Astrocyte (in vitro differentiated cells and primary cell): Measurements from ENCODE around the gene METTL26. TPM values are rescaled to one million over a fixed set of nuclear protein-coding genes. Genes with fewer than 3 reads are reported as not detected.

Experiments used
- DNase-seq: peaks from one replicate; pipeline ENCODE4 v3.0.0-alpha.2; 2010; ENCODE audit warnings: low read depth
- FAIRE-seq: peaks from 2 replicates; lab custom pipeline; 2011; peaks lifted over from hg19 to GRCh38; lab: Jason Lieb, UNC
- H2AFZ ChIP-seq: 2 replicates; pipeline ENCODE4 v1.6.0; 2012; ENCODE audit warnings: low read depth, low read length, inconsistent platforms
- H3K27ac ChIP-seq: 2 replicates; pipeline ENCODE4 v1.5.1; 2011; ENCODE audit warnings: low read depth, low read length, inconsistent platforms
- H3K27me3 ChIP-seq: 2 replicates; pipeline ENCODE4 v1.6.0; 2011; ENCODE audit warnings: low read length, inconsistent platforms; ENCODE audit not compliant: insufficient read depth
- H3K36me3 ChIP-seq: 2 replicates; pipeline ENCODE4 v1.5.1; 2011; ENCODE audit warnings: low read length, inconsistent platforms; ENCODE audit not compliant: insufficient read depth
- H3K4me1 ChIP-seq: 2 replicates; pipeline ENCODE4 v1.5.1; 2011; ENCODE audit warnings: low read length, inconsistent platforms; ENCODE audit not compliant: insufficient read depth
- H3K4me2 ChIP-seq: 2 replicates; pipeline ENCODE4 v1.6.0; 2012; ENCODE audit warnings: low read length, inconsistent platforms
- H3K4me3 ChIP-seq: 2 replicates; pipeline ENCODE4 v1.5.1; 2011; ENCODE audit warnings: low read depth, mild to moderate bottlenecking, low read length, inconsistent platforms; ENCODE audit not compliant: insufficient read depth
- H3K79me2 ChIP-seq: 2 replicates; pipeline ENCODE4 v1.6.0; 2012; ENCODE audit warnings: mild to moderate bottlenecking, low read length, inconsistent platforms; ENCODE audit not compliant: insufficient read depth
- H3K9ac ChIP-seq: 2 replicates; pipeline ENCODE4 v1.6.0; 2012; ENCODE audit warnings: mild to moderate bottlenecking, low read length, inconsistent platforms
- H3K9me3 ChIP-seq: 2 replicates; pipeline ENCODE4 v1.5.1; 2012; ENCODE audit warnings: low read depth, mild to moderate bottlenecking, low read length, inconsistent platforms; ENCODE audit not compliant: insufficient read depth
- H4K20me1 ChIP-seq: 2 replicates; pipeline ENCODE4 v1.6.0; 2012; ENCODE audit warnings: low read length, inconsistent platforms; ENCODE audit not compliant: insufficient read depth
- H3K27ac Mint-ChIP-seq: one replicate; pipeline ENCODE4 v1.8.0; 2021; ENCODE audit warnings: mild to moderate bottlenecking, mixed read lengths; ENCODE audit not compliant: unreplicated experiment
- H3K27me3 Mint-ChIP-seq: one replicate; pipeline ENCODE4 v1.8.0; 2021; ENCODE audit warnings: low read depth, mixed read lengths; ENCODE audit not compliant: unreplicated experiment
- H3K36me3 Mint-ChIP-seq: one replicate; pipeline ENCODE4 v1.8.0; 2021; ENCODE audit warnings: low read depth, mixed read lengths; ENCODE audit not compliant: unreplicated experiment
- H3K4me1 Mint-ChIP-seq: one replicate; pipeline ENCODE4 v1.8.0; 2021; ENCODE audit warnings: low read depth, mixed read lengths; ENCODE audit not compliant: unreplicated experiment
- H3K4me3 Mint-ChIP-seq: one replicate; pipeline ENCODE4 v1.8.0; 2021; ENCODE audit warnings: mild to moderate bottlenecking, moderate library complexity, mixed read lengths; ENCODE audit not compliant: unreplicated experiment
- H3K9me3 Mint-ChIP-seq: one replicate; pipeline ENCODE4 v1.8.0; 2021; ENCODE audit warnings: mild to moderate bottlenecking, mixed read lengths; ENCODE audit not compliant: unreplicated experiment
- CTCF ChIP-seq: IDR thresholded peaks from 2 replicates; pipeline ENCODE4 v1.5.1; 2011; ENCODE audit warnings: low read depth, mild to moderate bottlenecking, inconsistent platforms, low read length, moderate library complexity; ENCODE audit not compliant: insufficient read depth
- EZH2 ChIP-seq: IDR thresholded peaks from 2 replicates; pipeline ENCODE4 v1.6.1; 2012; ENCODE audit warnings: mild to moderate bottlenecking, low read length, inconsistent platforms; ENCODE audit not compliant: insufficient read depth
- total RNA-seq: library from RNA; stranded (reverse); gene quantifications from 2 replicates; pipeline ENCODE4 v1.2.1, GENCODE V29; 2021

The METTL26 gene
- total RNA-seq, 1 donor from 2014 or later = 56.4 TPM

GRCh38 chr16:608019-608418 is 28.1 kb downstream of the METTL26 start:
- H3K9ac ChIP-seq = no peak overlapping the region
- H3K4me1 ChIP-seq = no peaks in the 10 kb centered on the region
- Mint-ChIP-seq H3K4me3 (no peak overlapping the region), H3K27me3 (no peaks in the 10 kb centered on the region), H3K27ac (no peak overlapping the region), H3K4me1 (peaks cover 3% of the 10 kb centered on the region), H3K36me3 (peaks cover 11% of the 10 kb centered on the region), H3K9me3 (peaks cover 9% of the 10 kb centered on the region)
- DNase-seq (no peak), FAIRE-seq (no peak)
- H3K79me2 ChIP-seq = peaks cover 36% of the 10 kb centered on the region
- H3K4me2 ChIP-seq = no peak overlapping the region
- H3K27ac ChIP-seq = no peak overlapping the region
- no peaks in the 10 kb centered on the region for H3K27me3 ChIP-seq
- no peak overlapping the region for H3K4me3 ChIP-seq
- H3K9me3 ChIP-seq = no peaks in the 10 kb centered on the region
- H4K20me1 ChIP-seq = peaks cover 61% of the 10 kb centered on the region
- H2AFZ ChIP-seq = no peak overlapping the region
- no peaks in the 10 kb centered on the region for H3K36me3 ChIP-seq
- TF ChIP-seq EZH2 (no peak), CTCF (no peak)

GRCh38 chr16:606656-607307 is 29.3 kb downstream of the METTL26 start:
- DNase-seq (no peak), FAIRE-seq (no peak)
- no peak overlapping the region for H3K4me3 ChIP-seq
- TF ChIP-seq CTCF (no peak), EZH2 (no peak)
- H3K36me3 ChIP-seq = no peaks in the 10 kb centered on the region
- Mint-ChIP-seq H3K4me1 (peaks cover 3% of the 10 kb centered on the region), H3K27me3 (no peaks in the 10 kb centered on the region), H3K4me3 (no peak overlapping the region), H3K27ac (no peak overlapping the region), H3K9me3 (peaks cover 9% of the 10 kb centered on the region), H3K36me3 (peaks cover 11% of the 10 kb centered on the region)
- no peak overlapping the region for H3K27ac ChIP-seq
- no peaks in the 10 kb centered on the region for H3K27me3 ChIP-seq
- no peak overlapping the region for H2AFZ ChIP-seq
- H3K9ac ChIP-seq = no peak overlapping the region
- H3K79me2 ChIP-seq = peaks cover 41% of the 10 kb centered on the region
- H3K4me1 ChIP-seq = no peaks in the 10 kb centered on the region
- H3K9me3 ChIP-seq = no peaks in the 10 kb centered on the region
- H4K20me1 ChIP-seq = peaks cover 68% of the 10 kb centered on the region
- H3K4me2 ChIP-seq = no peak overlapping the region

- Histone ChIP-seq H3K27me3 (no peaks in the 10 kb centered on the region), H4K20me1 (peaks cover 62% of the 10 kb centered on the region), H3K4me1 (no peaks in the 10 kb centered on the region), H3K9me3 (no peaks in the 10 kb centered on the region), H3K36me3 (no peaks in the 10 kb centered on the region), H3K4me2 (no peak overlapping the region), H3K9ac (no peak overlapping the region), H3K79me2 (peaks cover 29% of the 10 kb centered on the region), H3K27ac (no peak overlapping the region), H3K4me3 (no peak overlapping the region), H2AFZ (no peak overlapping the region)
- FAIRE-seq = no peak
- H3K27ac Mint-ChIP-seq = no peak overlapping the region
- peaks cover 9% of the 10 kb centered on the region for H3K9me3 Mint-ChIP-seq
- H3K27me3 Mint-ChIP-seq = no peaks in the 10 kb centered on the region
- TF ChIP-seq CTCF (no peak), EZH2 (no peak)
- peaks cover 10% of the 10 kb centered on the region for H3K36me3 Mint-ChIP-seq
- no peak overlapping the region for H3K4me3 Mint-ChIP-seq
- H3K4me1 Mint-ChIP-seq = no peaks in the 10 kb centered on the region
- no peak for DNase-seq
Observed at GRCh38 chr16:603933-604332, 32.2 kb downstream of the METTL26 start.
